Occipital lobe (tissue), 2 donors: ENCODE results near the gene ITM2B. TPM values are rescaled to one million over a fixed set of nuclear protein-coding genes. Genes with fewer than 3 reads are reported as not detected.

ENCODE experiments used
- DNase-seq: peaks from one replicate; lab custom pipeline; 2025; lab: John Stamatoyannopoulos, UW
- total RNA-seq: library from RNA; depleted of rRNA; stranded (reverse); fragments of >200 nt; gene quantifications from one replicate; pipeline ENCODE4 v1.2.3, GENCODE V29; 2014

The ITM2B gene
- total RNA-seq, 1 donor from 2014 or later: 135 TPM

- DNase-seq: no peak
Measured at GRCh38 chr13:48258430-48258829, 25.4 kb downstream of the ITM2B start.

DNA sequence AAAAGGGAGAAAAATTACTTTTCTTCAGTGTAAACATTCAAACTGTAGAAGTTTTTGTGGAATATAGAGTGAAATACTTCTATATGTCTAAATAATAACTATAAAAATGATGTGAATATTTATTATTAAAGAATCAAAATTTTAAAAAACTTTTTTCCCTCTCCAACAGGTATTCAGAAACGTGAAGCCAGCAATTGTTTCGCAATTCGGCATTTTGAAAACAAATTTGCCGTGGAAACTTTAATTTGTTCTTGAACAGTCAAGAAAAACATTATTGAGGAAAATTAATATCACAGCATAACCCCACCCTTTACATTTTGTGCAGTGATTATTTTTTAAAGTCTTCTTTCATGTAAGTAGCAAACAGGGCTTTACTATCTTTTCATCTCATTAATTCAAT, 28.0 kb downstream of the ITM2B start:
- no peak for DNase-seq

DNA sequence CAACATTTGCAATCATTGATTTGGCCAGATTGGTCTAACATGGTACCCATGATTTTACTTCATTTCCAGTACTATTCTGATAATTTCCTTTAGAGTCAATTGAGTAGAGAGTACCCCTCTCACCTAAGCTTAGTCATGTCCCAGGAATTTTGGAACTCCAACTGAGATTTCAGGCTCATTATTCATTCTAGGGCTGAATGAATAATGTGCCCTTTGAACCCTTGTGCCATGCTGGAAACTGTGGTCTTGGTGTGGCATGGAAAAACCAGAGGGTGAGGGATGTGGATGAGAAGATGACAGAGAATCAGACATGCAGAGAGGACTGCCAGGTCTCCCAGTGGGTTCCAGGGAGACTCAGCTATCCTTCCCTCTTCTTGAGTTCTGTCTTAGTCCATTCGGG, 30.2 kb downstream of the ITM2B start:
- no peak for DNase-seq

GRCh38 chr13:48264058-48264457, 31.1 kb downstream of the ITM2B start:
- no peak for DNase-seq

GRCh38 chr13:48265217-48265815, 32.3 kb downstream of the ITM2B start:
- DNase-seq: no peak

GRCh38 chr13:48266150-48266549, 33.1 kb downstream of the ITM2B start:
- DNase-seq: no peak

GRCh38 chr13:48266701-48267639, 34.0 kb downstream of the ITM2B start:
- DNase-seq: no peak

GRCh38 chr13:48268019-48268418, 35.0 kb downstream of the ITM2B start:
- DNase-seq: no peak

- DNase-seq: no peak
Measured at GRCh38 chr13:48273346-48273745, 40.3 kb downstream of the ITM2B start.

- DNase-seq: no peak
Measured at GRCh38 chr13:48275507-48275906, 42.5 kb downstream of the ITM2B start.

GRCh38 chr13:48278806-48279205, 45.8 kb downstream of the ITM2B start:
- no peak for DNase-seq

DNA sequence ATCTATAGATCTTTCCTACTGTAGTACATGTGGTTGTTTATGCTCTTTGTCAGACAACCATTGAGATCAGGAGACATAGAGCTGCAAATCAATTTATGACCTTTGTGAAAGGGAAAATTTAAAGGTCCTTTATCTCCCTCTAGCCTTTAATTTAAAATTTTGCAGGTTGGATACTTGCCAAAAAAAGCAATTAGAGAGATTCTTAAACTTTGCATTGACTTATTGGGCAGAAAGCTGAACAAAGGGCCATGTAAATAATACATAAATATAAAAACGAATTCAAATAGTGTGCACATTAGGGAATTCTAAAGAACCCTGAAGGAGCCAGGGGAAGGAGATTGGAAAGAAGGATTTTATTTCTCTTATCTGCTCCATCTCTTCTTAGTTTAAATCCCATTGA, 48.5 kb downstream of the ITM2B start:
- DNase-seq: no peak

DNA sequence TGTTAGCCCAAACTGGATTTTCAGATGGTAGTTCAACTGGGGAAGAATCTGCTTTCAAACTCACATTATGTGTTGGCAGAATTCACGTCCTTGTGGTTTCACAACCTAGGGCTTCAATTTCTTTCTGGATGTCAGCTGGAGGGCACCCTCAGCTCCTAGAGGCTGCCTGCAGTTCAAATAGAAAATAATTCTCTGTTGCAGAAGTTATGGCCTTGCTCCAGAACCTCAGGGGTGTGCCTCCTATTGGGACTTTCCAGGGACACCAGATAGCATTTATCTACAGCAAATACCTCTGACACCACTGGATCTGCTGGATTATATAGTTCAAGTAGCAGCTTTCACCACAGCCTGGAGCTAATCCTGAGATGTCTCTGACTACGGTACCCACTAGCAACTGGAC, 58.7 kb downstream of the ITM2B start:
- no peak for DNase-seq

GRCh38 chr13:48292650-48293049, 59.6 kb downstream of the ITM2B start:
- no peak for DNase-seq

- no peak for DNase-seq
Measured at GRCh38 chr13:48294653-48295052, 61.6 kb downstream of the ITM2B start.

GRCh38 chr13:48295271-48295670, 62.3 kb downstream of the ITM2B start:
- DNase-seq: no peak

DNA sequence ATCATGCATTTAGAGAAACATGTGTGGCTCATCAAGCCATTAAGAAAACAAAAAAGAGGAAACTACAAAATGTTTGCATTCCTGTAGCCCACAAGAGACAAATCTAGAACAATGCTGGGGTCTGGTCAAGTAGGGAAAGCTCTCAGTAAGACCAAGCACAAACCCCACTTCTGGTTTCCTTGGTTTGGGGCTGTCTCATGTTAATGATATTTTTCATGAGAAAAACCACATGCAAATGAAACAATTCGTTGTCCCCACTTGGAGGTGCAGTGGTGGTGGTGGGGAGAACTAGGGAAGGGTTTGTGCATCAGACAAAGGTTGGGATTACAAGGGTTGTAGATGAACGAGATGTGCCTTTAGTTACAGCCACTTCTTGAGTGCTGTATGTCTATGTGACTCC, 63.5 kb downstream of the ITM2B start:
- DNase-seq: no peak

DNA sequence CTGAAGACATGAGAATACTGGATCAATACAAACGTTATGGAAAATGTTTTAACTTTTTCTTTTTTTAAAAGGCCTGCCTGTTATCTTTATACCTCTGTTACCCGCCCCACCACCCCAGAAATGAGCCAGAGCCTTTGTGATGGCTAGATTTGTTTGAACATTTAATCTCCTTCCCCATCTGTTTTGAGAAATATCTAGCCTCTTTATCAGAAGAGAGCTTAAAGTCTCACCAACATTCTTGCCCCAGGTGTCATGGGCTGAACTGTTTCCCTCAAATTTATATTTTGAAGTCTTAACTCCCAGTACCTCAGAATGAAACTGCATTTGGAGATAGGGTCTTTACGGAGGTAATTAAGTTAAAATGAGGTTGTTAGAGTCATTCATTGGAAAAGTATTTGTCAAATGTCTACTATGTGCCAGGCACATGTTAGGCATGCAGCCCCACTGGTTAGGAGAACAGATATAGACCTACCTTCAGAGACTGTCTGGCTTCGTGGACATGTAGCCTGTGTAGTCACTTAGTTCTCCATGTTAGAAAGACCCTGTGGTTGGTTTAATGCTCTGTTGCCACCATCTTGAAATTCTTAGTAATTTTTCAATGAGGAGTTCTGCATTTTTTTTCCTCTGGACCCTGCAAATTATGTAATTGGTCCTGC, 64.3 kb downstream of the ITM2B start:
- no peak for DNase-seq

DNA sequence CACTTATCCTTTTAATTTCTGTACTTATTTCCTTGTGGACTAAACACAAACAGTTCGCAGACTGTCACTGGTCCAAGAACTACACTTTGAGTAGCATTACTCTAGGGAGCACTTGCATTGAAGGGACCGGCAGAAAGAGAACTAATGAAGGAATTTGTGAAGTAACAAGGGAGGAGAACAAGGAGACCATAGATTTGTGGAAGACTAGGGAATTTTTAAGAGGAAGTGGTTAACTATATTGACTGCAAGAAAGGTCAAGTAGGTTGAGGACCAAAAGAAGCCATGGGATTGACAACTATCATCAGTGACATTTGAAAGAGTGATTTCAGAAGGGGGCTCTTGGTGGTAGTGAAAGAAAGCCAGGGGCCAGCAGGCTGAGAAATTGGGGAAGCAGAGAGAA, 66.6 kb downstream of the ITM2B start:
- no peak for DNase-seq

DNA sequence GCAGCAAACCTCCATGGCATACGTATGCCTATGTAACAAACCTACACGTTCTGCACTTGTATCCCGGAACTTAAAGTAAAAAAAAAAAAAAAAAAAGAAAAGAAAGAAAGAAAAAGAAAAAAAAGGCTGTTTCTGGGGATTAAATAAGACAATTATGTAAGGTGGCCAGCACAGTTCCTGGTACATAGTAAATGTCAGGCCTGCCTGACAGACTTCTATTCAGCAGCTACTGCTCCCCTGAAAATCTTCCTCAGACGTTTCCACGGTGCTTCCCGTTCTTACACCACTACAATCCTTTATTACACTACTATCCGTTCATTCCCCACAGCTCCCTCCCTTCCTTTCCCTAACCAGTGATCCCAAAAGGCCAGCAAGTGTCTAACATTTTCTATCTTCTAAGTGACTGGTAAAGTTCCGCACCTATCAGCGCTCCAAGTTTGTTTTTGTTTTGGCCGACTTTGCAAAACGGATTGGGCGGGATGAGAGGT, 69.9 kb downstream of the ITM2B start:
- no peak for DNase-seq

DNA sequence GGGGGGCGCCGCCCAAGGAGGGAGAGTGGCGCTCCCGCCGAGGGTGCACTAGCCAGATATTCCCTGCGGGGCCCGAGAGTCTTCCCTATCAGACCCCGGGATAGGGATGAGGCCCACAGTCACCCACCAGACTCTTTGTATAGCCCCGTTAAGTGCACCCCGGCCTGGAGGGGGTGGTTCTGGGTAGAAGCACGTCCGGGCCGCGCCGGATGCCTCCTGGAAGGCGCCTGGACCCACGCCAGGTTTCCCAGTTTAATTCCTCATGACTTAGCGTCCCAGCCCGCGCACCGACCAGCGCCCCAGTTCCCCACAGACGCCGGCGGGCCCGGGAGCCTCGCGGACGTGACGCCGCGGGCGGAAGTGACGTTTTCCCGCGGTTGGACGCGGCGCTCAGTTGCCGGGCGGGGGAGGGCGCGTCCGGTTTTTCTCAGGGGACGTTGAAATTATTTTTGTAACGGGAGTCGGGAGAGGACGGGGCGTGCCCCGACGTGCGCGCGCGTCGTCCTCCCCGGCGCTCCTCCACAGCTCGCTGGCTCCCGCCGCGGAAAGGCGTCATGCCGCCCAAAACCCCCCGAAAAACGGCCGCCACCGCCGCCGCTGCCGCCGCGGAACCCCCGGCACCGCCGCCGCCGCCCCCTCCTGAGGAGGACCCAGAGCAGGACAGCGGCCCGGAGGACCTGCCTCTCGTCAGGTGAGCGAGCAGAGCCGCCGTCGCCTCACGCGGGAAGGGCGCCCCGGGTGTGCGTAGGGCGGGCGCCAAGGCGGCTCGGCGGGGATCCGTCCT, 70.5 kb downstream of the ITM2B start, which contains the start of gene RB1:
RB1 (plus strand) TSS at position 393 of the 784 bp plus-strand sequence; CDS start at position 555, 162 bp downstream.
- DNase-seq: peak; percentile 82
